Stomach (tissue), 9 donors: Measurements from ENCODE around the gene KLHL2. TPM values are rescaled to one million over a fixed set of nuclear protein-coding genes. Genes with fewer than 3 reads are reported as not detected.

Source experiments
- DNase-seq, 2 donors: peaks; one replicate each; pipeline versions ENCODE4 v3.0.0 to v3.0.0-alpha.2; 2013 to 2019
- H3K27ac ChIP-seq, 5 donors: fragments of 200-600 bp in 4 of 5; sonication (generic) in 4 of 5; one replicate each; pipeline ENCODE4 v1.5.1; 2013 to 2019; ENCODE audit warnings: mild to moderate bottlenecking in 1 of 5, moderate library complexity in 1 of 5
- H3K27me3 ChIP-seq, 3 donors: fragments of 200-600 bp; sonication (generic); one replicate each; pipeline ENCODE4 v1.5.1; 2017 to 2019; ENCODE audit warnings: mixed run types in 1 of 3
- H3K36me3 ChIP-seq, 4 donors: fragments of 200-600 bp; sonication (generic); 1 replicate in 3 of 4; 2 replicates in 1 of 4; pipeline ENCODE4 v1.5.1; 2016 to 2019
- H3K4me1 ChIP-seq, 4 donors: fragments of 200-600 bp; sonication (generic); one replicate each; pipeline ENCODE4 v1.5.1; 2016 to 2019
- H3K4me3 ChIP-seq, 4 donors: fragments of 200-600 bp; sonication (generic) in 3 of 4; one replicate each; pipeline ENCODE4 v1.5.1; 2016 to 2019; ENCODE audit warnings: mild to moderate bottlenecking in 1 of 4
- H3K9me3 ChIP-seq, 4 donors: fragments of 200-600 bp; sonication (generic); one replicate each; pipeline ENCODE4 v1.5.1; 2016 to 2019
- CTCF ChIP-seq, 7 experiments: fragments of 450-650 bp in 4 of 7; fragments of 200-600 bp in 3 of 7; sonication (generic) in 3 of 7; IDR thresholded peaks; one replicate each; pipeline ENCODE4 v1.5.1; 2016 to 2019; ENCODE audit warnings: antibody characterized with exemption in 7 of 7, control low read depth in 2 of 7, mild to moderate bottlenecking in 1 of 7
- EP300 ChIP-seq: sonication (generic); formaldehyde crosslinking; IDR thresholded peaks from one replicate; pipeline ENCODE4 v1.6.1; 2017; ENCODE audit warnings: antibody characterized with exemption
- POLR2A ChIP-seq, 4 donors: fragments of 450-650 bp; IDR thresholded peaks; one replicate each; pipeline ENCODE4 v1.6.1; 2016; ENCODE audit warnings: antibody characterized with exemption in 4 of 4, control low read depth in 2 of 4, mild to moderate bottlenecking in 1 of 4, moderate library complexity in 1 of 4
- POLR2AphosphoS5 ChIP-seq, 3 donors: sonication (generic); formaldehyde crosslinking; IDR thresholded peaks; one replicate each; pipeline ENCODE4 v1.6.1; 2016; ENCODE audit warnings: antibody characterized with exemption in 3 of 3
- WGBS, 5 donors: extraction: QIAGEN DNeasy Blood & Tissue Kit in 3 of 5; methylation state at CpG; one replicate each; pipeline versions ENCODE4 v1.1.5 to v1.1.7; 2013 to 2018; 5-methylcytosine and 5-hydroxymethylcytosine counted together
- intact Hi-C: fragments of 100-400 bp; cut with DNase I; formaldehyde crosslinking; loops from one replicate; pipeline ENCODE4 v1.15.1; 2023; ENCODE audit warnings: low total_unique reads
- polyA plus RNA-seq, 3 donors: library from polyadenylated mRNA; stranded (reverse); fragments of 200-250 nt; gene quantifications; one replicate each; pipeline ENCODE4 v1.2.3, GENCODE V29; 2013
- total RNA-seq, 5 donors: library from RNA; depleted of rRNA; stranded (reverse); fragments of >200 nt; gene quantifications; one replicate each; pipeline versions ENCODE4 v1.1.0 to v1.2.3, GENCODE V29; 2014 to 2016
- donor health status: healthy with polysubstance abuse.
- donor health status: Bipolar disorder and iron deficiency.
- donor health status: healthy.

KLHL2 gene
- total and polyA plus RNA-seq, 8 donors = 11.1 to 34.3 (median 15.1) TPM

DNA sequence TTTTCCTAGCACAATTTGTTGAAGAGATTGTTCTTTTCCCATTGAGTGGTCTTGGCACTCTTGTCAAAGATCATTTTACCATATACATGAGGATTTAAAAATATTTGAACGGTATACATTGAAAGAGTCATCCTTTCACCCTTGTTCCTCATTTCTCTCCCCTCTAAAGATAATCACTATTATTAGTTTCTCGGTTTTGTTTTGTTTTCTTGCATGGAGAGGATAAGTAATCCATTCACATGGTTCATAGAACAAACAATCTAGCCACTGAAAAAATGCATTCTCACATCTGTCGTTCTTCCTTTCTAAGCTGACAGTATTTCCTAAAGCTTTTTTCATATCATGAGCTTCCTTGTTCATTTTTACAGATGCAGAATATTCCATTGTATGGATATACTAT, 80.9 kb downstream of the KLHL2 start:
- WGBS, 5 donors = 64 to 71% (median 67%) methylated on average over 3 of the region's 3 CpGs

DNA sequence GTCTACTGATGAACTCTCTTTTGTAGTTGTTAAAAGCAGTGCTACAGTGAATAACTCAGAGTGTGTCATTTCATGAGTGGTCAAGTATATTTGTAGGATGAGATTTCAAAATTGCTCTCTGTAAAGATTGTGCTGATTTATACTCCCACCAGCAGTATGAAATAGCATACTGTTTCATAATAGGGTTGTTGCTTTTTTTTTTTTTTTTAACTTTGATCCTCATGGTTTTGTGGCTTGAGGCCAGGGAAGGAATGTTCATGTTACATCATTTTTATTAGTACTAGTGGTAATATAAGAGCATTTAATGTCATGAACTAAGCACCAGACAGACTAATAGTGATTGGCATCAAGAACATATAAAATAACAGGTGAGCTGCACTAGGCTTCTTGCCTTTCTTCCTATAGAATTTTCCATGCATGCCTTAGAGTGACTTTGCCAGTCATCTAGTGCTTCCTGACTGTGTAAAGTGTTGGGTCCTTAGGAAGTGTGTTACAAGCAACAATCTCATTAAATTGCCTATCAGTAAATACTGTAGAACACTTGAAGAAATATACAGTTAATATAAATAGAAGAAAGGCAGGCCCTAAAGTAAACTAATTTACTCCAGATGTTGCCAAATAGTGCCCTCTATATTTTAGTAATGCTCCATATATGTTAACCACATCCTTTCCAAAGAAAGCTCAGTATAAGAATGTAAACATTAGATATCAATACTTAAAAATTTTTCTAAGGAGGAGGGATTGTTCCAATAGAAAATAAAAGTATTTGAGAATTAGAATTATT, 81.5 kb downstream of the KLHL2 start:
- Histone ChIP-seq H3K36me3 (peaks cover 0 to 3% (median 0%) of the 10 kb centered on the region in 4 donors), H3K27ac (no peak overlapping the region), H3K4me1 (peaks cover 0 to 10% (median 4%) of the 10 kb centered on the region in 4 donors), H3K4me3 (no peak overlapping the region), H3K9me3 (no peaks in the 10 kb centered on the region), H3K27me3 (no peaks in the 10 kb centered on the region)
- intact Hi-C loops = no loop called here
- TF ChIP-seq POLR2AphosphoS5 (IDR thresholded peaks at IDR 0.05) = no peak
- TF ChIP-seq POLR2A (IDR thresholded peaks at IDR 0.05) = no peak
- TF ChIP-seq CTCF (IDR thresholded peaks at IDR 0.05) = no peak
- no peak for TF ChIP-seq EP300
- DNase-seq = peak in 1 of 2 donors; percentile 9

More for the DNA sequence above, 80.9 kb downstream of the KLHL2 start:
- Histone ChIP-seq H3K4me1 (peaks cover 0 to 8% (median 4%) of the 10 kb centered on the region in 4 donors), H3K9me3 (no peaks in the 10 kb centered on the region), H3K36me3 (peaks cover 0 to 4% (median 1%) of the 10 kb centered on the region in 4 donors), H3K27me3 (no peaks in the 10 kb centered on the region), H3K4me3 (no peak overlapping the region), H3K27ac (no peak overlapping the region)
- DNase-seq = no peak
- no peak for TF ChIP-seq POLR2AphosphoS5 (IDR thresholded peaks at IDR 0.05)
- TF ChIP-seq EP300 = no peak
- TF ChIP-seq POLR2A (IDR thresholded peaks at IDR 0.05) = no peak
- no peak for TF ChIP-seq CTCF (IDR thresholded peaks at IDR 0.05)
- intact Hi-C loops = no loop called here

GRCh38 chr4:165289423-165289785, 82.0 kb downstream of the KLHL2 start:
- Histone ChIP-seq H3K27ac (no peak overlapping the region), H3K9me3 (no peaks in the 10 kb centered on the region), H3K36me3 (no peaks in the 10 kb centered on the region), H3K4me1 (peaks cover 0 to 16% (median 4%) of the 10 kb centered on the region in 4 donors), H3K4me3 (no peak overlapping the region), H3K27me3 (no peaks in the 10 kb centered on the region)
- TF ChIP-seq EP300 = no peak
- TF ChIP-seq POLR2AphosphoS5 (IDR thresholded peaks at IDR 0.05) = no peak
- no peak for TF ChIP-seq POLR2A (IDR thresholded peaks at IDR 0.05)
- no peak for TF ChIP-seq CTCF (IDR thresholded peaks at IDR 0.05)
- DNase-seq = no peak
- intact Hi-C loops = no loop called here

DNA sequence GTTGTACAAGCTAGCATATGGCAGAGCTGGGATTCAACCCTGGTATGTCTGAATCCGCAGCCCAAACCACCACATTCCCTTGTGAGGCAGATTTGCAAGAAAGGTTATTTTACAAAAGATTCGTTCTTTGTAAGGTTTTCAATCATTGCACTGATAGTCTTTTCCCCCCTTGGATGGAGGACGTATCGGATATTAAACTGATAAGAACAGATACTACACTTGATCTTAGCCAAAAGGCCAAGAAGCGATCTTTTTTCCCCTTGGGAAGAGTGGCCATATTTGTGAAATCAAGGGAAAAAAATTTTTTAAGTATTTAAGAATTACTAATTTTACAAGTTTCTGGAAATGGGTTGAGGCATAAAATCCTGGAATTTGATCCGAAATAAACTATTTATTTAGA, 85.7 kb downstream of the KLHL2 start:
- TF ChIP-seq CTCF (IDR thresholded peaks at IDR 0.05) = no peak
- no peaks in the 10 kb centered on the region for H3K27me3 ChIP-seq
- peaks cover 0 to 27% (median 8%) of the 10 kb centered on the region in 4 donors for H3K4me1 ChIP-seq
- H3K36me3 ChIP-seq = peaks cover 8 to 13% (median 13%) of the 10 kb centered on the region in 4 donors
- 95 to 98% (median 97%) methylated on average over 6 of the region's 6 CpGs for WGBS, 5 donors
- H3K4me3 ChIP-seq = no peak overlapping the region
- no peaks in the 10 kb centered on the region for H3K9me3 ChIP-seq
- peak in 1 of 2 donors; percentile 51 for DNase-seq
- intact Hi-C loops = no loop called here
- H3K27ac ChIP-seq = no peak overlapping the region
